ENCODE measurements around the gene ARHGAP26. TPM values are rescaled to one million over a fixed set of nuclear protein-coding genes. Genes with fewer than 3 reads are reported as not detected.
"Not testable (repeated sequence)": the region's sequence is repeated elsewhere in the genome, so short reads cannot be mapped to it uniquely, and the experiment has no call there.

Gene ARHGAP26
- total and polyA plus RNA-seq, 7 experiments from 2014 or later: 10.5 to 123 (median 22.7) TPM

- Mint-ChIP-seq H3K36me3 (peaks cover 3 to 30% (median 21%) of the 10 kb centered on the region in 5 donors), H3K4me1 (peaks cover 0 to 18% (median 0%) of the 10 kb centered on the region in 7 donors)
- ATAC-seq; DNase-seq; intact Hi-C loops (cut with micrococcal nuclease); POLR2A ChIA-PET; H3K4me3 Mint-ChIP-seq; H3K4me1 ChIP-seq (ENCODE audit: control insufficient read depth in 2 of 2, insufficient read depth in 2 of 2, low read length in 2 of 2); H3K27me3 ChIP-seq (ENCODE audit: control insufficient read depth in 2 of 2, insufficient read depth in 2 of 2, low read length in 2 of 2); H3K4me3 ChIP-seq (ENCODE audit: low read length); H3K36me3 ChIP-seq (ENCODE audit: control insufficient read depth in 2 of 3, insufficient read depth in 3 of 3, low read length in 3 of 3); H3K27me3 Mint-ChIP-seq; H3K9me3 ChIP-seq (ENCODE audit: control insufficient read depth in 2 of 3, low read length in 3 of 3); H3K27ac ChIP-seq (ENCODE audit: low read depth, low read length); H3K9me3 Mint-ChIP-seq; H3K27ac Mint-ChIP-seq: not testable (repeated sequence)
- CTCF ChIA-PET: interaction anchor here (0.8 kb wide), 1 partner anchor 36 kb away, joined by 3 read pairs; no protein-coding TSS in a partner anchor
These were observed 322.7 kb downstream of the ARHGAP26 start for GRCh38 chr5:143092711-143093451.

GRCh38 chr5:143093452-143094086 lies 323.4 kb downstream of the ARHGAP26 start:
- H3K36me3 ChIP-seq (ENCODE audit: control insufficient read depth in 2 of 3, insufficient read depth in 3 of 3, low read length in 3 of 3): no peaks in the 10 kb centered on the region
- Mint-ChIP-seq H3K27ac (no peak overlapping the region), H3K4me3 (no peak overlapping the region), H3K4me1 (peaks cover 0 to 13% (median 0%) of the 10 kb centered on the region in 7 donors), H3K36me3 (peaks cover 3 to 24% (median 14%) of the 10 kb centered on the region in 5 donors), H3K27me3 (no peaks in the 10 kb centered on the region), H3K9me3 (peaks cover 0 to 2% (median 0%) of the 10 kb centered on the region in 11 donors)
- H3K4me1 ChIP-seq (ENCODE audit: control insufficient read depth in 2 of 2, insufficient read depth in 2 of 2, low read length in 2 of 2): no peaks in the 10 kb centered on the region
- no peak overlapping the region for H3K4me3 ChIP-seq (ENCODE audit: low read length)
- intact Hi-C loops (cut with micrococcal nuclease): no loop called here
- H3K27me3 ChIP-seq (ENCODE audit: control insufficient read depth in 2 of 2, insufficient read depth in 2 of 2, low read length in 2 of 2): no peaks in the 10 kb centered on the region
- ChIA-PET CTCF (interaction anchor here (0.8 kb wide), 1 partner anchor 37 kb away, joined by 3 read pairs; no protein-coding TSS in a partner anchor), POLR2A (no interaction called here)
- H3K9me3 ChIP-seq (ENCODE audit: control insufficient read depth in 2 of 3, low read length in 3 of 3): no peaks in the 10 kb centered on the region
- ATAC-seq (no peak), DNase-seq (peak in 1 of 9 donors; percentile 46)
- no peak overlapping the region for H3K27ac ChIP-seq (ENCODE audit: low read depth, low read length)

- ChIA-PET CTCF (no interaction called here), POLR2A (no interaction called here)
- no peaks in the 10 kb centered on the region for H3K9me3 Mint-ChIP-seq
- Histone ChIP-seq H3K36me3 (ENCODE audit: control insufficient read depth in 2 of 3, insufficient read depth in 3 of 3, low read length in 3 of 3) (no peaks in the 10 kb centered on the region), H3K27me3 (ENCODE audit: control insufficient read depth in 2 of 2, insufficient read depth in 2 of 2, low read length in 2 of 2) (no peaks in the 10 kb centered on the region), H3K4me3 (ENCODE audit: low read length) (no peak overlapping the region), H3K9me3 (ENCODE audit: control insufficient read depth in 2 of 3, low read length in 3 of 3) (no peaks in the 10 kb centered on the region), H3K27ac (ENCODE audit: low read depth, low read length) (no peak overlapping the region), H3K4me1 (ENCODE audit: control insufficient read depth in 2 of 2, insufficient read depth in 2 of 2, low read length in 2 of 2) (no peaks in the 10 kb centered on the region)
- H3K27me3 Mint-ChIP-seq: no peaks in the 10 kb centered on the region
- ATAC-seq: no peak
- intact Hi-C loops (cut with micrococcal nuclease): no loop called here
- H3K27ac Mint-ChIP-seq: peak overlapping the region in 1 of 9 donors; percentile 12
- peak overlapping the region in 1 of 10 donors; percentile 23 for H3K4me3 Mint-ChIP-seq
- H3K4me1 Mint-ChIP-seq: peaks cover 0 to 13% (median 0%) of the 10 kb centered on the region in 7 donors
- DNase-seq: no peak
- H3K36me3 Mint-ChIP-seq: peaks cover 3 to 20% (median 13%) of the 10 kb centered on the region in 5 donors
These were observed 323.9 kb downstream of the ARHGAP26 start for GRCh38 chr5:143094087-143094521.

- H3K4me1 Mint-ChIP-seq: peaks cover 0 to 15% (median 0%) of the 10 kb centered on the region in 7 donors
- peaks cover 3 to 15% (median 9%) of the 10 kb centered on the region in 5 donors for H3K36me3 Mint-ChIP-seq
- H3K27ac Mint-ChIP-seq; H3K4me3 Mint-ChIP-seq; H3K36me3 ChIP-seq (ENCODE audit: control insufficient read depth in 2 of 3, insufficient read depth in 3 of 3, low read length in 3 of 3); H3K9me3 Mint-ChIP-seq; POLR2A ChIA-PET; H3K27ac ChIP-seq (ENCODE audit: low read depth, low read length); H3K4me1 ChIP-seq (ENCODE audit: control insufficient read depth in 2 of 2, insufficient read depth in 2 of 2, low read length in 2 of 2); H3K27me3 ChIP-seq (ENCODE audit: control insufficient read depth in 2 of 2, insufficient read depth in 2 of 2, low read length in 2 of 2); H3K27me3 Mint-ChIP-seq; DNase-seq; CTCF ChIA-PET; H3K4me3 ChIP-seq (ENCODE audit: low read length); ATAC-seq; intact Hi-C loops (cut with micrococcal nuclease); H3K9me3 ChIP-seq (ENCODE audit: control insufficient read depth in 2 of 3, low read length in 3 of 3): not testable (repeated sequence)
These were observed 324.4 kb downstream of the ARHGAP26 start for GRCh38 chr5:143094608-143095007.

GRCh38 chr5:143101121-143101520 lies 330.9 kb downstream of the ARHGAP26 start:
- H3K36me3 Mint-ChIP-seq: peaks cover 9 to 40% (median 32%) of the 10 kb centered on the region in 5 donors
- H3K4me1 ChIP-seq (ENCODE audit: control insufficient read depth in 2 of 2, insufficient read depth in 2 of 2, low read length in 2 of 2): peaks cover 0 to 6% of the 10 kb centered on the region in 2 donors
- ChIA-PET POLR2A (no interaction called here), CTCF (no interaction called here)
- peak overlapping the region in 3 of 9 donors; percentile 3 to 91 (median 65) for H3K27ac Mint-ChIP-seq
- H3K9me3 ChIP-seq (ENCODE audit: control insufficient read depth in 2 of 3, low read length in 3 of 3): no peaks in the 10 kb centered on the region
- H3K9me3 Mint-ChIP-seq: peaks cover 0 to 2% (median 0%) of the 10 kb centered on the region in 11 donors
- H3K4me3 ChIP-seq (ENCODE audit: low read length): no peak overlapping the region
- no peaks in the 10 kb centered on the region for H3K27me3 Mint-ChIP-seq
- no peak for ATAC-seq
- no peaks in the 10 kb centered on the region for H3K27me3 ChIP-seq (ENCODE audit: control insufficient read depth in 2 of 2, insufficient read depth in 2 of 2, low read length in 2 of 2)
- H3K4me1 Mint-ChIP-seq: peaks cover 0 to 34% (median 9%) of the 10 kb centered on the region in 7 donors
- intact Hi-C loops (cut with micrococcal nuclease): loop anchor here in 1 of 2 donors (1.0 to 5.0 kb wide), 7 partner anchors 34 to 726 kb away; partner anchors contain the start of gene NR3C1
- no peaks in the 10 kb centered on the region for H3K36me3 ChIP-seq (ENCODE audit: control insufficient read depth in 2 of 3, insufficient read depth in 3 of 3, low read length in 3 of 3)
- DNase-seq: no peak
- no peak overlapping the region for H3K27ac ChIP-seq (ENCODE audit: low read depth, low read length)
- H3K4me3 Mint-ChIP-seq: peak overlapping the region in 1 of 10 donors; percentile 77

GRCh38 chr5:143101725-143102386 lies 331.7 kb downstream of the ARHGAP26 start:
- Mint-ChIP-seq H3K9me3 (peaks cover 0 to 2% (median 0%) of the 10 kb centered on the region in 11 donors), H3K27ac (peak overlapping the region in 2 of 9 donors; percentile 3 to 91), H3K4me1 (peaks cover 0 to 34% (median 9%) of the 10 kb centered on the region in 7 donors), H3K36me3 (peaks cover 9 to 37% (median 27%) of the 10 kb centered on the region in 5 donors), H3K4me3 (peak overlapping the region in 1 of 10 donors; percentile 77), H3K27me3 (no peaks in the 10 kb centered on the region)
- Histone ChIP-seq H3K27me3 (ENCODE audit: control insufficient read depth in 2 of 2, insufficient read depth in 2 of 2, low read length in 2 of 2) (no peaks in the 10 kb centered on the region), H3K4me1 (ENCODE audit: control insufficient read depth in 2 of 2, insufficient read depth in 2 of 2, low read length in 2 of 2) (peaks cover 0 to 6% of the 10 kb centered on the region in 2 donors), H3K36me3 (ENCODE audit: control insufficient read depth in 2 of 3, insufficient read depth in 3 of 3, low read length in 3 of 3) (no peaks in the 10 kb centered on the region), H3K4me3 (ENCODE audit: low read length) (no peak overlapping the region), H3K27ac (ENCODE audit: low read depth, low read length) (no peak overlapping the region), H3K9me3 (ENCODE audit: control insufficient read depth in 2 of 3, low read length in 3 of 3) (no peaks in the 10 kb centered on the region)
- DNase-seq (peak in 1 of 9 donors; percentile 53), ATAC-seq (no peak)
- POLR2A ChIA-PET: no interaction called here
- intact Hi-C loops (cut with micrococcal nuclease): loop anchor here in 1 of 2 donors (1.0 to 5.0 kb wide), 7 partner anchors 35 to 725 kb away; partner anchors contain the start of gene NR3C1
- CTCF ChIA-PET: no interaction called here

Measured in naive thymus-derived CD4-positive, alpha-beta T cell (primary cell).